ENCODE results near the gene DMAC1.

The DMAC1 gene

DNA sequence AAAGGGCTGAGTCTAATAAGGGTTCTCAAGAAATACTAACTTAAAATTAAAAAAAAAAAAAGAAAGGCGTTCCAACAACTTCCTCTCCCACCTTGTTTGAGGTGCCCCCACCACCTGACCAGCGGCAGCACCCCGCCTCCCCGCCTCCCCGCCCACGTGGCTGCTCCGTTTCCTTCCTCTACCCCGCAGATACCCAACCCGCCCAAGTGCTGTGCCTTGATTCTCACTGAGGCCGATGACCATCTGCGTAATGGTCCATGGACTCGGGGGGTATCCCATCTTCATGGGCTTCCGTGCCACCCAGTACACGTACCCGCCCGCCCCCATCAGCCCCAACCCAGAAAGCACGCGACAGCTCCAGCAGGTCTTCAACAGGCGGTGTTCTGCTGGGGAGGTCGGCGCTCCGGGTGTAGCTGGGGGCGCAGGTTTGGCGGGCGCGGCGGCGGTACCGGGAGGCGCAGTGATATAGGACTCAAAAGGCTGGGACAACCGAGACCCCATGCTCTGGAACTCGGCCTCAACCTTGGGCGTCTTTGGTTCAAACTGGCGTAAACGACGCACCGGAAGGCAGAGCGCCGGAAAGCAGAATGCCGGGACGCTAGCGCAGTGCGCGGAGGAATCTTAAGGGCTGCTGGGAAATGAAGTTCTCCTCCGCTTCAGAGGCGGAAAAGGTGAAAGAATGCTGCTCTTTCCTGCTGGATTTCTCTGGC is at the start of gene DMAC1:
DMAC1 (minus strand) TSS at position 545 of the 710 bp plus-strand sequence; CDS start at position 501, 44 bp downstream.
- peak; percentile 58 to 71 for DNase-seq

- DNase-seq: no peak
Measured at GRCh38 chr9:7849362-7849761, 49.8 kb upstream of the DMAC1 start.

GRCh38 chr9:7848498-7848897 is 48.9 kb upstream of the DMAC1 start:
- no peak for DNase-seq

GRCh38 chr9:7844242-7844641 is 44.7 kb upstream of the DMAC1 start:
- peak; percentile 7 to 15 for DNase-seq

- DNase-seq: no peak
Measured at GRCh38 chr9:7841831-7842230, 42.3 kb upstream of the DMAC1 start.

GRCh38 chr9:7834531-7834930 is 35.0 kb upstream of the DMAC1 start:
- no peak for DNase-seq

DNA sequence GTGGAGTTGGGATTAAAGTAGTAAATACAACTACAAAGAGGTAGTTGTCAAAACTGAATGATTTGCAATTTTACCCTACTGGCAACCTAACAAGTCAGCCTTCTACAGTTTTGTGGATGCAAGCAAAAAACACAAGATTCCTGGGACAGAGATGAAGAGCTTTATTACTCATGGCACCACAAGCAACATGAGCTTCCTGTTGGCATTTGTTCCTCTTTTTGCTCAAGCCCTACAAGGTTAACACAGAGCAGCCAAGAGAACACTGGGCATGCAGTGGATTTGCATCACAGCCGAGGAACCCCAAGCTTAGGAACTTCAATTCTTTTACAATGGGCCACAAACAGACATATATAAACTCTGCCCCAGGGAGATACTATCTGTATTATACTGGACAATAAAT is 28.8 kb upstream of the DMAC1 start:
- DNase-seq: peak; percentile 16 to 19

GRCh38 chr9:7827792-7828191 is 28.2 kb upstream of the DMAC1 start:
- DNase-seq: no peak

GRCh38 chr9:7827056-7827455 is 27.5 kb upstream of the DMAC1 start:
- no peak for DNase-seq

GRCh38 chr9:7823651-7824050 is 24.1 kb upstream of the DMAC1 start:
- no peak for DNase-seq

- no peak for DNase-seq
Measured at GRCh38 chr9:7819984-7820383, 20.4 kb upstream of the DMAC1 start.

DNA sequence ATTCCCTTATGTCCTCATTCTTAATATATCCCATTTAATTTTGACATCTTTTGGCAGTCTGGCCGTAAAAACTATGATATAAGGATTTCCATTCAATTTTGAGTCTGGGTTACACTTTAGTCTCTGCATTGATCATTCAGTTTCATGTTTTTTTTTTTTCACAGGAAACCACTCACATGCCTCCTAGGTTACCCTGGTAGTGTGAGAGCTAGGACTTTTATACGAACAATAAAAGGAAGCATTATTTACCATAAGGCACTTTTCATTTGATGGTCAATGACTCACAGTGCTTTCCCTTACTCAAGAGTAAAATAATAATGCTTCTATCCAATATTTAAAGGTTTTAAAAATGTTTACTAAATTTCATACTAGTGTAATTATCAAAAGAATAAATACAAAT is 16.4 kb upstream of the DMAC1 start:
- DNase-seq: no peak

DNA sequence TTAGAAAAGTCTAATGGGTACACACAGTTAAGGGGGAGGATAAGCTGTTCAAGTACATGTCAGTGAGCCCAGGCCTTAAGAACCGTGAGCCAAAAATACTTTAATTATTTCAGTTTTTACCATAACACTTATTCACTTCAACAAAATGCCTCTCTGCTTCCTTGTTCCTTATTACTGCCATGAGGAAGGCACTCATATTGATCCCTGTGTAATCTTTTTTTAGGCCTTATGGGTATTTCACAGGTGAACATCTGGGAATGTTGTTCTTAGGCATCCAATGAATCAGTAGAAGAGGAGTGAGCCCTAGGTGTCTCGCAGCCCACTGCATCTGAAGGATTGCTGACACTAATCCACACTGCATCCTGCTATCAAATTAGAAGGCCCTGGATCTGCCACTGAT is 13.5 kb upstream of the DMAC1 start:
- DNase-seq: no peak

GRCh38 chr9:7811677-7812076 is 12.1 kb upstream of the DMAC1 start:
- no peak for DNase-seq

DNA sequence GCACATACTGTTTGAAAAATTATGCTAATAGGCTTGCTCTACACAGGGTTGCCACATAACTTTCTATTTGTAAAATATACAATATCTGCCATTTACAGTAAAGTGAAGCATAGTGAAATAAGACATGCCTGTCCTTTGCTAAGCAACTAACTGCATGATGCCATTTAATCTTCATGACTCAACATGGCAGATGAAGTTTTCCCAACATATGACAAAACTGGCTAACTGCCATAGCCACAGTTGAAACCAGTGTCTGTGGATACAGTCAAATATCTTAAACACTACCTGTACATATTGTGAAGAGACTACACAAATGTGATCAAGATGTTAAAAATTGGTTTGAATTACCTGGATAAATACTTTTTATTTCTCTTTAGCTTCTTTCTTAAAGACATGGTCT is 3.1 kb upstream of the DMAC1 start:
- DNase-seq: no peak

GRCh38 chr9:7799944-7800285 is 337 bp upstream of the DMAC1 start:
- peak in 1 of 2 donors; percentile 1 for DNase-seq

DNA sequence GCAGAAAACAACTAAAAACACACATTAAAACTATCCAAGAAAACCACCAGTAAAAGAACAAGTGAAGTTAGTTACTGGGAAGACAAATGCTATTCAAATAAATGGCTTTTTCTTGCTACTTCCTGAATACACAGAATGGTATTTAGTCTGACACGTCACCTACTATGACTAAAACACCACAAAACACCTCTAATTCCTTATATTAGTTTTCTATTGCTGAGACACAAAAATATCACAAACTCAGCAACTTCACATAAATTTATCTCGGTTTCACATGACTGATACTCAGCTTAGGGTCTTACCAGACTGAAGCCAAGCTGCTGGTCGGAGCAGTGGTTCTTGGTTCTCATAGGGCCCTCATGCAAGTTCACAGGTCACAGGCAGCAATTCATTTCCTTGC is 5.4 kb downstream of the DMAC1 start:
- DNase-seq: no peak

GRCh38 chr9:7791394-7791793 is 8.2 kb downstream of the DMAC1 start:
- DNase-seq: no peak

- DNase-seq: no peak
Measured at GRCh38 chr9:7790819-7791182, 8.8 kb downstream of the DMAC1 start.

DNA sequence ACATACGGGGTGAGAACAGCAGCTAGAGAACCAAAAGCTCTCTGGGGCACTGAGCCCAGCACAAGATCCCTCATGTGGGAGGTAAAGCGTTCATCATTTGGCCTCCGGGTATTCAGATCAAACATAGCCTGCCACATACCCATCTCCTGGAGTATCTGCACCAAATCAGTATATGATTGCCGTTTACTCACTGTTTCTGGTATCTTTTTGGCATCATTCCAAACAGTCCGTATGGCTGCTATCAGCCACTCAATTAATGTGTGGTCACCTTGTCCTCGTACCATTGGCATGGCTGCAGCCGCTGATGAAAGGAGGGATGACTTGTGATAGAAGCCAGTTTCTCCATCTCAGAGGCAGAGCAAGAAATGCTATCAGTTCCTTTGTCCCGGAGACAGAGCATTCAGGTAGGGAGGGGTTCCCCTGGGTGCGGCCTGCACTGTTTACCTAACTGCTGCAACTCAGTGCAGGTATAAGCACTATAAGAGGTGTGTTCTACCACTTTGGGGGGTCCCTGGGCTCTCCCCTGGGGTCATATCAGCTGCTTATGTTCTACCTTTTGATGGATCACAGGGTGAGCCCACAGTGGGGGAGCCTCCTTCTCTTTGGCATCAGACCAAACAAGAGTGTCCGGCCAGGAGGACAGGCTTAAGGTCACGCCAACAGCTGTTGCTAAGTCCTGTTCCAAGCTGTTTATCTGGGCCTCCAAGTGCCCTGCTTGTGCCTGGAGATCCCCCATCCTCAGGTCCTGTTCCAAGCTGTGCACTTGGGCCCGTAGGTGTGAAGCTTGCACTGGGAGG is 9.4 kb downstream of the DMAC1 start:
- DNase-seq: no peak

DNA sequence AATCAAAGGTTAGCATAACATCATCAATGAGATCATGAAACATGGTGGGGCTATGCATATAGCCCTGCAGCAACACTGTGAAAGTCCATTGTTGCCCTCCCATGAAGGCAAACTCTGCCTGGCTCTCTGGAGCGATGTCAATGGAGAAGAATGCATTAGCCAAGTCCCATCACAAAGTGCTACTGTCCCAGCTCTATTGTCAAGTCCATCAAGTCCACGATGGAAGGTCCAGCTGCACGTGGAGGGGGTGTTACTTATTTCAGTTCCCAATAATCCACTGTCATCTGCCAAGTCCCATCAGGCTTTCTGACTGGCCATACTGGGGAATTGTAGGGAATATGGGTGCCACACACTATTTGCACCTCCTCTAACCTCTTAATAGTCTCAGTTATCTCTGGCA is 10.8 kb downstream of the DMAC1 start:
- DNase-seq: no peak

- DNase-seq: no peak
Measured at GRCh38 chr9:7785813-7786212, 13.8 kb downstream of the DMAC1 start.

- DNase-seq: no peak
Measured at GRCh38 chr9:7784472-7784871, 15.1 kb downstream of the DMAC1 start.

GRCh38 chr9:7783635-7784063 is 15.9 kb downstream of the DMAC1 start:
- DNase-seq: no peak

All from inflammatory macrophage treated with lipopolysaccharide for 1 hour (primary cell).